Measurements from ENCODE around the gene RCOR2. TPM values are rescaled to one million over a fixed set of nuclear protein-coding genes. Genes with fewer than 3 reads are reported as not detected.

Gene RCOR2
- 7.4 and 8.6 TPM in 2 replicates for total RNA-seq

DNA sequence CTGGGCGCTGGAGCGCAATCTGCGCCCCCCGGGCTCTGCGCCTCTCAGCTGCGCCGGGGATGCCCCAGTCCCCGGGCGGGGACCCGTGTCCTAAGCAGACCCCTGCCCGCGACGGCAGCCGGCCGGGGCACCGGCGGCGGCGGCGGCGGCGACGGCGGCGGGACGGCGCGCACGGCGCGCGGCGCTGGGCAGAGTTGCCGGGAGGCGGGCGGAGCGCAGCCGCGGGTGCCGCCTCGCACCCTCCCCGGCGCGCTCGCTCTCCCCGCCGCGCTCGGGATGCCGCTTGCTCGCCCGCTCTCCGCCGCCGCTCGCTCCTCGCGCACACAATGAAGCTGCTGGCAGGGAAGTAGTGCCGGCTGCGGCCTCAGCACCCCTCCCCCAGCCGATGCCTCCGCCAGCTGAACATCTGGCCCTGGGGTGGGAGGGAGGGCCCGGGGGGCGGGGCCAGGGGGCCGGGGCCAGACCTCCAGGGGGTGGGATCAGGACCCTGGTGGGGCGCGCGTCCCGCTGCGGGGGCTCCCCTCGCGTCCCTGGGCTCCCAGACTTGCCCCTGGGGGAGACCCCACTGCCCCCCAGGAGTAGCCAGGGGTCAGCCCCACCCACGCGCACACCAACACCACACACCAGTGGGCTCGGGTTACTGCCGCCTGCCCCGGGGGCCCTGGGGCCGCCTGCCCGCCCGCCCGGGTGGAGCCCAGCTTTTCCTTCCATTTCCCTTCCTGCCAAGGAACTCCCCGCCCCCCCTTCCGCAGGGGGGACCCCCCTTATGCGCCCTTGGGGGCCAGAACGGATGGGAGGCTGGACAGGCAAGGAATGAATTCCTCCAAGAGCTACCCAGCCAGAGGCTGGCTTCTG is at the start of gene RCOR2:
Gene RCOR2 (minus strand): TSS at position 328 of the 855 bp plus-strand sequence. CDS start 708 bp downstream, outside the sequence.

DNA sequence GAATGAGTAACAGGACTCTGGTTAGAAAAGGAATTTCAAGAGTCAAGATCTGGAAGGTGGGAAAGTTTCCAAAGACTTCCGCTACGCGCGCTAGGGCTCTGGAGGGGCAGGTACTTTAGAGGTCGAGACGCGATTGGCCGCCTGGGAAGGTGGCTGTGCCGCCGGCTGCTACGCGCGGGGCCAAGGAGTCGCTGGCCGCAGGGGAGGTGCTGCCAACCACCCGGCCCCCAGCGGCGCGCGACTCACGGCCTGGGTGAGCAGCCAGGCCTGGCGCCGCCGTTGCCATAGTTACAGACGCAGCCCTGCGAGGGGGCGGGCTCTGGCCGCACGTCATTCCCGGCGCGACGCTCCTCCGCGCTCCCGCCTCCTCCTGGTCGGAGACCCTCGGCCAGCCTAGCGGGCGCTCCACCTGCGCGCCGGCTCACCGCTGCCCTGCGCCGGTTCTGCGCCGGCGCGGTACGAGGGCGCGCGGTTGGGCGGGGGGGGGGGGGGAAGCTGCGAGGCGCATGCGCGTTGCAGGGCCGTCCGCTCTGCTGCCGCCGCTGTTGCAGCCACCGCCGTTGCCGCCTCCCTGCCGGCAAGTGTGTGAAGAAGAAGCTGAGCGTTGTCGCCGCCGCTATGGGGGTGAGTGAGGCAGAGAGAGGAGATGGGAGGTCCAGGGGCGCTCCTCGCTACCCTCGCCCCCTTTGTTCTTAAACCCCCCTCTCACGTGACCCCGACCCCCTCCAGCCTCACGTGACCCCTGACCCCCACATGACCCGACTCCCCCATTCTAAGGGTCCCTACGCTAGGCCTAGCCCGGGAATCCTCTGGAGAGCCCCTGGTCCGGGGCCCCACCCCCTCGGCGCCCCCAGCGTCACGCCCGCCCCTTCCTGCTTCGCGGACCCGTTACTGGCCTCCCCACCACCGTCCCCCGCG is 21.8 kb upstream of the RCOR2 start, which contains the start of gene NAA40:
Gene NAA40 (plus strand): TSS at position 524 of the 918 bp plus-strand sequence. CDS start 95 bp downstream, at position 619.

Other genes starting within 250 kb of the RCOR2 start
- 52.5 and 65.1 TPM in 2 replicates for gene ATL3, start 245.8 kb downstream of the RCOR2 start, total RNA-seq
- gene RTN3, start 235.7 kb downstream of the RCOR2 start, total RNA-seq = 71.5 and 76.0 TPM in 2 replicates
- 9.2 and 16.0 TPM in 2 replicates for gene ZFTA, start 148.4 kb downstream of the RCOR2 start, total RNA-seq
- gene SPINDOC, start 103.7 kb downstream of the RCOR2 start, total RNA-seq = 19.3 and 21.7 TPM in 2 replicates
- 13.7 and 14.8 TPM in 2 replicates for gene MARK2, start 78.1 kb downstream of the RCOR2 start, total RNA-seq
- gene NAA40, start 21.8 kb upstream of the RCOR2 start, total RNA-seq = 8.8 and 10.6 TPM in 2 replicates
- 1,094 and 1,254 TPM in 2 replicates for gene COX8A, start 57.5 kb upstream of the RCOR2 start, total RNA-seq
- gene OTUB1, start 69.3 kb upstream of the RCOR2 start, total RNA-seq = 114 and 130 TPM in 2 replicates
- gene FLRT1, start 118.8 kb upstream of the RCOR2 start, total RNA-seq = under 0.01 TPM in 1 of 2 replicates, not detected in the other
- 9.2 and 14.7 TPM in 2 replicates for gene MACROD1, start 248.9 kb upstream of the RCOR2 start, total RNA-seq

All from bronchus fibroblast of lung (primary cell).